Stimulated activated CD4-positive, alpha-beta T cell treated with anti-CD3 and anti-CD28 coated beads, Interleukin-4, amount 100 ng/mL, for 1 hour (primary cell): ENCODE measurements around the gene PLSCR2.
"Not testable (repeated sequence)": the region's sequence is repeated elsewhere in the genome, so short reads cannot be mapped to it uniquely, and the experiment has no call there.

ENCODE experiments used
- DNase-seq: peaks from one replicate; pipeline ENCODE4 v3.0.0-alpha.2; 2020

Gene PLSCR2

GRCh38 chr3:146414010-146414409 lies 55.4 kb downstream of the PLSCR2 start:
- no peak for DNase-seq

GRCh38 chr3:146412711-146413110 lies 56.6 kb downstream of the PLSCR2 start:
- not testable (repeated sequence) for DNase-seq

GRCh38 chr3:146407956-146408355 lies 61.4 kb downstream of the PLSCR2 start:
- no peak for DNase-seq

GRCh38 chr3:146404436-146404835 lies 64.9 kb downstream of the PLSCR2 start:
- DNase-seq = no peak

- DNase-seq = no peak
Measured at GRCh38 chr3:146403792-146404191, 65.6 kb downstream of the PLSCR2 start.

- no peak for DNase-seq
Measured at GRCh38 chr3:146396792-146397191, 72.6 kb downstream of the PLSCR2 start.

- DNase-seq = no peak
Measured at GRCh38 chr3:146395164-146395563, 74.2 kb downstream of the PLSCR2 start.

- DNase-seq = no peak
Measured at GRCh38 chr3:146390957-146391356, 78.4 kb downstream of the PLSCR2 start.

- DNase-seq = no peak
Measured at GRCh38 chr3:146390006-146390772, 79.2 kb downstream of the PLSCR2 start.

GRCh38 chr3:146387566-146387965 lies 81.8 kb downstream of the PLSCR2 start:
- no peak for DNase-seq

GRCh38 chr3:146386936-146387335 lies 82.4 kb downstream of the PLSCR2 start:
- DNase-seq = no peak

GRCh38 chr3:146384786-146385185 lies 84.6 kb downstream of the PLSCR2 start:
- no peak for DNase-seq
